AG08395 (cell line): Measurements from ENCODE around the gene APOM.

Experiments used
- DNase-seq: peaks from one replicate; pipeline ENCODE4 v3.0.0; 2012; ENCODE audit warnings: mixed read lengths, low spot score

The APOM gene

DNA sequence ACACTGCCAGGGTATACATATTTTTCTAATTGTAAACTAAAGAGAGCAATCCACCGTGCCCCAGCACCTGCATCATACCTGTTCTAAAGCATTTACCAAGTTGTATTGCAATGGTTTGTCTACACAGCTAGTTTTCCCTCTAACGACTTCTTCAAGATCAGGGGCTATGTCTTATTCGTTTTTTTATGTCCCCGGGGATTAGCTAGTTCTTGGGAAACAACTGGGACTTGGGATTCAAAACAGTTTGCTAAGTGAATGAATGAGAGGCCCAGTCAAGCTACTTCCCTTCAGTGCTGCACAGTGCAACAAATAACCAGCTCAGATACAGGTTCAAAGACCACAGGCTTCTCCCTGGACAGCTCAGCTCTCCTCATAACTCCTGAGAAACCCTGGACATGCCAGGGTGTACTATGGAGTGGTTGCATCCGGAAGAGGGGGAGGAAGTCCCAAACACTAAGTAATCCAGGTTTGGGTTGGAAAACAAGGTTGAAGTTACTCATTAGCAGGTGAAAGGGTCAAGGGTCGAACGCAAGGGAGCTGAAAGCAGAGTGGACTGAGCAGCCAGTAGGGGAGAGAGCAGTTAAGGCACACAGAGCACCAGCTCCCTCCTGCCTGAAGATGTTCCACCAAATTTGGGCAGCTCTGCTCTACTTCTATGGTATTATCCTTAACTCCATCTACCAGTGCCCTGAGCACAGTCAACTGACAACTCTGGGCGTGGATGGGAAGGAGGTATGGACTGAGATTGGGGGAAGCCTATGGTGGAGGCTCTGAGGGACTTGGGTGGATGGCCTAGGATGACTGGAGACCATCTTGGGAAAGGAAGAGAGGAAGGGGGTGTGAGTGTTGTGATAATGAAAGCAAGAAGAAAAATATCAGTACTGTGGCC is at the start of gene APOM:
APOM (plus strand) TSS at position 546 of the 889 bp plus-strand sequence; CDS start at position 619, 73 bp downstream.
- no peak for DNase-seq

DNA sequence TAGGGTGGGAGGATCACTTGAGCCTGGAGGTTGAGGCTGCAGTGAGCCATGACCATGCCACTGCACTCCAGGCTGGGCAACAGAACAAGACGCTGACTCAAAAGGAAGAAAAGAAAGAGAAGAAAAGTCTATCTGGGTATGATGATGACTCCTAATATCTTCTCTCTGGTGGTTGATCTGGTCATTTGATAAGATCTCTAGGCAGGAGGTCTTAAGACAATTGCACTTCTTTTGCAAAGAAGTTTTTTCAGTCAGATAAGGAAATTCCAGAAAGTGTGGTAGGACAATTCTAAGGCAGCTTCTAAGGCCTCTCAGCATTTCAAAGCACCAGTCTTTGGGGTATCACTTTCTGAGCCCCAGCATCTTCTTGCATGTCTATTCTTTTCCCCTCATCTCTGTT is 48.4 kb upstream of the APOM start:
- DNase-seq, result no peak

DNA sequence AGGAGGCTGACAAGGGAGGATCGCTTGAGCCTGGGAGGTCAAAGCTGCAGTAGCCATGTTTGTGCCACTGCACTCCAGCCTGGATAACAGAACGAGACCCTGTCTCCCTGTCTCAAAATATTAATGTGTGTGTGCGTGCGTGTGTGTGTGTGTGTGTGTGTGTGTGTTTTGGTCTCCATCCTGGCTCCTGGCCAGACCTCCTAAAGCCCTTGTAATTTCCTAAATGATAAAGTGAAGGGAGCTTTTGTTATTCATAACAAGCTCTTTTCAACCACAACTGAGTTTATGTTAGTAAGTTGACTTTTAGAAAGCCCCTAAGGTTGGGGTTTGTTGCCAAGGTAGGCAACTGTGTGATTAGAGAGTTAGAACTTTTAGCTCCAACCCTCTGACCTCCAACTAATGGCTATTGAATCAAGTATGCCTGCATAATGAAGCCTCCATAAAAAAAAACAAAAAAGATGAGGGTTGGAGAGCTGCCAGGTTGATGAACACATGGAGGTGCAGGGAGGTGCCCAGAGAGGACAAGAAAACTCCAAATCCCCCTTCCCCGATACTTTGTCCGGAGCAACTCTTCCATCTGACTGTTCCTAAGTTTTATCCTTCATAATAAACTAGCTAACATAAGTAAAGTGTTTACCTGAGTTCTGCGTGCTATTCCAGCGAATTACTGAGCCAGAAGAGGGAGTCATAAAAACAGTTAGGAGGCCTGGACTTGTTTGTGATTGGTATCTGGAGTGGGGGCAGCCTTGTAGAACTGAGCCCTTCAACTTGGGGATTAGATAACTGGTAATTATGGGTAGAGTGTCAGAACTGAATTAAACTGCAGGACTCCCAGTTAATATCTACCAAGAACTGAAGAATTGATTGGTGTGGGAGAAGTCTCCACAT is 45.9 kb upstream of the APOM start:
- no peak for DNase-seq

DNA sequence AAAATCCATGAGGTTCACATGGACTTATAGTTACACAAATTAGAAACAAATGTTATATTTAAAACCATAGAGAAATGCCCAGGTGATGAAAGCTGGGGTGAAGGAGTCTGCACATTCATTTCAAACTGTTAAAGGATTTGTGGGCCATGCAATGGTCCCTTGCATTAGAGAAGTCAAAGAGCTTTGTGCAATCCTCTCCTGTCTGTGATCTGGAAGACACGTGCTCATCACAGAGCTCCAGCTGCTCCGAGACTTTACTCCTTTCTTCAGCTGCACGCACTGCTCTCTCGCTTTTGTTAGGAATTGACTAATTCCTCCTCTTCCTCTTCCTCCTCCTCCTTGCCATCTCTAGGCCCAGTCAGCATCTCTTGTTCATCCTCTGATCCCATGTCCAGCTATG is 44.7 kb upstream of the APOM start:
- DNase-seq, result no peak

DNA sequence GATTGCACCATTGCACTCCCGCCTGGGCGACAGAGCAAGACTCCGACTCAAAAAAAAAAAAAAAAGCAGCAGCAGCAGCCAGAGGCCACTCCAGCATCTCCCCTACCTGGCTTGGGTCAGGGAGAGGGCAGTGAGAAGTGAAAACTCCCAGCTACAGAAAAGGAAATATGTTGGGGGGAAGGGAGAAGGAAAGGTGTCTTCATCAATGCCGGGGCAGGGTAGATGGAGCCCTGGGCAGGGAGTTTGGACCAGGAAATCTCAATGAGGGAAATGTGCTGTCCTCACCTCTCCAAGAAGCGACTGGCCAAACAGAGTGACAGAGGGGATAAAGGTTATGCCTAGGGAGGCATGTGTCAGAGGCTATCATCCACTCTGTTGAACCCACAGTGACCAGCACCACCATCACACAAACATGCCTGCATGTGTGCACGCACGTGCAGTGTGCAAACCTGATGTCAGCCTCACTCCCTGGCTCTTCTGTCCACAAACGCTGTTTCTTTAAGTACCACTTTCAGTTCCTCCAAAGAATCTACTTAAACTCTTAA is 41.5 kb upstream of the APOM start:
- DNase-seq, result no peak

DNA sequence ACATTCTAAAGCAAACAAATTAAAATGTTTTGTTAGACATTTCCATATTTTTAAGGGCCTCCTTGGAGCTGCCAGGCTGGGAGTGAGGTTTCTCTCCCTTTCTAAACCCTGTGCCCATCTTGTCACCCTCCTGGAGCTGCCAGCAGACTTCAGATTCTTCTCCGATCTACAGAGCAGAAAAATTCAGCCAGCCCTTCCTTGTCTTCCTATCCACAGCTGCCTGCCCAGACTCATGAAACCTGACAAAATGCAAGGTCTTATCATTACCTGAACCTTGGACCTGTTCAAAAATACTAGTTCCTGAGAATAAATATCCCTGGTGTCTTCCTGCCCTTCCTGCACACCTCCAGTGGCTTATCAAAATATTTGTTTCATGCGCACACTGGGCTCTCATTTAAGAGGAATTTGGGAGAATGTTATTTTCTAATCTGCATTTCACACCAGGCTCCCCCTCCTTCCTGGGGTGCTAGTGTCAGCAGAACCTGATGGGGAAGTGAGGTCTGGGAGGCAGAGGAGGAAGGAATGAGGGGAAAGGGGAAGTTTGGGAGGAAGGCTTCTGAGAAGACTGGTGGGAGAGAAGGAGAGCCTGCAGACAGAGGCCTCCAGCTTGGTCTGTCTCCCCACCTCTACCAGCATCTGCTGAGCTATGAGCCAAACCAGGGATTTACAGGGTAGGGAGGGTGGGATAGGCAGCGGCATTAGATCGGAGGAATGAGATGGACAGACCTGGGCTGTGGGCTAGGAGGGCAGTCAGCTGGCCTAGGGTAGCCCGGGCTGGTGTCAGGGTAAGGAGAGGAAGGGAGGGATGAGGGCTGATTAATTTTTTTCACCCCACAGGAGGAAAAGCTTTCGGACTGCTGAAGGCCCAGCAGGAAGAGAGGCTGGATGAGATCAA is 40.8 kb upstream of the APOM start, which contains the start of gene AIF1:
AIF1 (plus strand) TSS at position 551 of the 895 bp plus-strand sequence; CDS start at position 647, 96 bp downstream.
- no peak for DNase-seq

DNA sequence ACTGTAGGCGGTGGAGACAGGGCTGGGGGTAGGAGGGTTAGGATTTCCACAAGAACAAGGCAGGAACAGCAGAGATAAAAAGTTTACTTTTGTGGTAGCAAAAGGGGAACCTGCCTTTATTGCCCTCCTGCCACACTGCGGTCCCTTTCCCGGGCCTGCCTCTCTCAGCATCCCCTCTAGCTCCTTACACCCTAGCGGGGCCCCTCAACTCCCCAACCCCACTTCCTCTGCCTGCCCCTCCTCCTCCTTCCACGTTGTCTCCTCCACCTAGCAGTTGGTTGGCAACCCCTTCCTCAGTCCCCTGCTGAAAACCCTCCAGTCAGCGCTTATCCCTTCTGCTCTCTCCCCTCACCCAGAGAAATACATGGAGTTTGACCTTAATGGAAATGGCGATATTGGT is 39.9 kb upstream of the APOM start:
- no peak for DNase-seq

DNA sequence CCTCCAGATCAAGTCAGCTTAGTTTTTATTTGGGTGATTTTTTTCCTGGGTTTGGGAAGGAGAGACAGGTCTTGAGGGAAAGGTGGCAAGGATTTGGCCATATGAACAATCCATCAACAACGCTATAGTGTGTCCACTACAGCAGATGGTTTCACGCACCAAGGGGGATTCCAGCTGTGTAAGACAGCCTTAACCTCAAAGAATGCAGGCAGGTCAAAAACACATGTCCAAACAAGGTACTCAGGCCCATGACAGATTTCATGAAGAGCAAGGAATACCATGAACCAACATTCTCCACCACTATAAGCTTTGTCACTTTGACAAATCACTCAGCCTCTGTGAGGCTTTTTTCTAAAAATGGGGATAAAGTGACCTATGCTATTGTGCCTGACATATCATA is 38.7 kb upstream of the APOM start:
- no peak for DNase-seq

DNA sequence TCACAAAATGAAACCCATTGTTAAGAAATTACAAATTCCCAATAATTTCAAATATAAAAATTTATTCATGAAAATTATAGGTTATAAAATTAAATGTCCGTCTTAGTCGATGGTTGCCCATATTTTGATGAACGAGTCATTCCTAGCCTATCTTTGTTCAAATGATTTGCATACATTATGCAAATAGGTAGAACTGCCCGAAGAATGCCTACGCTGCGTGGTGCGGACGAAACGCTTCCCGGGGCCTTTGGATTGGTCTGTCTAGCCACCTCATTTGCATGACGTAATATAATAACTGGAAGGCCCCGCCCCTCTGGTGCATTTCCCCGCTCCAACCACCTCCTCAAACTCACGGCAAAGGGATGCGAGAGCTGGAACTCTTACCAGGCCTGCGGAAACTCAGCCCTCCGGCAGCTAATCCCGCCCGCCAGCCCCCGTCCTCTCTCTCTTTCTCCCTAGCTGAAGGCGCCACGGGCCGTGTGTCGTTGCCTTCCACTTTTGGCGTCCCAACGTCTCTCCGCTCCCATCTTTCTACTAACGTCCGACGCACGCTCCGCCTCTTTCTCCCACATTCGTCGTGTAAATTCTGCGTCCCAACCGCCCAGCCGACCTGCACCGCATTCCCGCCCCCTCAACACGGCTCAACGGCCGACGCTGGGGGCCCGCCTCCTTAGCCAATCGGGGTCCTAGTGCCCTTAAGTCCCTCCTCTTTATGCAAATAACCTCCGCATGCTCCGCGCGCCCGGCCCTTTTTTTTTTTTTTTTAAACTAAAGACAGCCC is 35.7 kb upstream of the APOM start:
- peak; percentile 99 for DNase-seq

DNA sequence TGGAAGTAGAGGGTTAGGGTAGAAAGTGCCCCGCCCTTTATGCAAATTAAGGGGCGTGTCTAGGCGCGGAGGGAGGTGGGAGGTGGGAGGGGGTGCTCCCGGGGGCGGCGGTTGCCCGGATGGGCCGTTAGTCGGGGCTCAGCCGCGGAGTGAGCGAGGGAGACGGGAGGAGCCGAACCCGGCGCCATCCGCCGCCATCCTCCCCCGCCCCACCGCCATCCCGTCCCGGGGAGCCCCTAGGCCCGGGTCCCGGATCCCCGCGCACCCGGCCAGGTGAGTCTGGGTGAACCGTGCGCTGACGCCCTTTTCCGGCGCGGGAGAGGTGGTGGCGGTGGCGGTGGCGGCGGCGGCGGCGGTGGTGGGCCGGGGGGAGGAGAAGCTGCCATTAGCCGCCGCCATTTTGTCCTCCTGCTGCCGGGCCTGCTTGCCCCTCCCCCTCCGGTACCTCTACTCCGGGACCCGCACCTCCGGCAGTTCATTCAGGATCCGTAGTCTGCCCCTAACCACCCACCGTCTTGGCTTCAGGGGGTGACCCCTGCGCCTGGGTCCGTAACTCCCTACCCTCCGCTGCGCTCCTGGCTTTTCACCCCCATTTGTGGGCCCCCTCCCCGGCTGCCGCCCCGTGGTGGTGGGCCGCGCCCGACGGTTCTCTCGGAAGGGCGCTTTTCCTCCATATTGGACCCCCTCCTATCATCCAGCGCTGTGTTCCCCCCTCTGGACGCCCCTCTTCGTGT is 34.9 kb upstream of the APOM start, which contains the start of gene PRRC2A:
PRRC2A (plus strand) TSS at position 130 of the 734 bp plus-strand sequence. CDS start 2,075 bp downstream, outside the sequence.
- peak; percentile 70 for DNase-seq

DNA sequence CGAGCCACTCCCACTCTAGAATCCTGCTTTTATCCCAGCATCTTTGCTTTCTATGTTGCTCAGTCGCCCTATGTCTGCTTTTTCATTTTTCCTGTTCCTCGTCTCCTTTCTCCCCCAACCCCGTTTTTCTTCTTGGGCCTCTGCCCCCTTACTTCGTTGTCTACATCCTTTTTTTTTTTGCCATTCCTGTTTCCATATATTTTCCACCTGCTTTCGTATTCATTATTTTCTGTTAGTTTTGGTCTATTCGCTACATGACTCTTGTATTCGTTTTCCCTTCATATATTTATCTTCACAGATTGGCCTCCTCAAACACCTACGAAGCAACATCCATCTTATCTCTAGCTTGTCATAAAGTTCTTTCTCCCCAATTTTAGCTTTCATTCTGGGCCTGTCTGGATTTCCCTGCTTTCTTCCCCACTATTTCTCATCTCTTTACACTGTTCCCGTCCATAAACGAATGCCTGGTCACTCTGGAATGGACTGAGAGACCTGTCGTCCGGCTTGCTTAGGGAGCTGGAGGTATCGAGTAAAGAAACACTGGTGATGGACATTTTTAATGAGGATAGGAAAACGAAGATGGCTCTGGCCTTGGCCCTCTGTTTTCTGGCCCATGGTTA is 34.3 kb upstream of the APOM start:
- DNase-seq, result no peak

DNA sequence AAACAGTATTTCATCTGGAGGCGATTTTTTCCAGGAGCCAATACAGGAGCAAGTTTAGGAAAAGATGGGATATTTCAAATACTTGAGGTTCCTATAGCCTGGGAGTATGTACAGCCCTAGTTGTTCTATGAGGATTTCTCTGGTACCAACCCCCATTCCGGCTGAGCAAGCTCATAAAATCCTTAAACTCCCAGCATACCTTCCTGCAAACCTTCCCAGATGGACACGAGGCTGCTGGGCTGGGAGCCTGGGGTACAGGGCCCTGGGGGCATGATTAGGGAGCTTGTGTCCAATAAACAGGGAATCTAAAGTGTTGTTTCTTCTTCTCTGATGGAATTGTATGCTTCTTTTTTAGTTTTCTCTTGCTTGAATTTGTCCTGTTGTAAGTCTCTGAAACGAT is 33.7 kb upstream of the APOM start:
- DNase-seq, result peak; percentile 18

DNA sequence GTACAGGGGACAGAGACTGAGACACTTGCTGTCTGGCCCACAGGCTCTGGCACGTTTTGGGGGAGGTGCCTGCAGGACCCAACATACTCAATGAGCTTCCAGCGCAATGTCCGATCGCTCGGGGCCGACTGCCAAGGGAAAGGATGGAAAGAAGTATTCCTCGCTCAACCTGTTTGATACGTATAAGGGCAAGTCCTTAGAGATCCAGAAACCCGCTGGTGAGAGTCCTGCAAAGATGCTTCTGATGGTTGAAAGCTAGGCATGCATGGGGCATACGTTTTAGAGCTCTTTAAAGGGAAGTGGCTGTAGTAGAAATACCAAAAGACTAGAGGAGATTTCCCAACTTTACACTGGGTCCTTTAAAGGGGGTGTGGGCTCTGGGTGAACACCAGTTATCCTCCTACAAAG is 33.0 kb upstream of the APOM start:
- DNase-seq, result no peak

DNA sequence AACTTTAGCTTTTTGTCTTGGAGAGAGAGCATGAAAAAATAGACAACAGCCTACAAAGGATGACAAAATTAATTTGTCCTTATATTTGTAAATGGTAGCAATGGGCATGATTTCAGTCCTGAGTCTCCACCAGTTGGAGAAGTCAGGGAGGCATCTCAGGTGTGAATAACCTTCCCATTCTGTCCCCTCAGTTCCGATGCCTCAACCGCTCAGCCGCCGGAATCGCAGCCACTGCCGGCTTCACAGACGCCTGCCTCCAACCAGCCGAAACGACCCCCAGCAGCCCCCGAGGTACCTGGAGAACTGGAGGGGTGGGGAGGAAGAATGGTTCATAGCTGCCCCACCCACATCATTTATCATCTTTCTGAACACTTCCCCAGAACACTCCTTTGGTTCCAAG is 31.6 kb upstream of the APOM start:
- DNase-seq, result no peak

DNA sequence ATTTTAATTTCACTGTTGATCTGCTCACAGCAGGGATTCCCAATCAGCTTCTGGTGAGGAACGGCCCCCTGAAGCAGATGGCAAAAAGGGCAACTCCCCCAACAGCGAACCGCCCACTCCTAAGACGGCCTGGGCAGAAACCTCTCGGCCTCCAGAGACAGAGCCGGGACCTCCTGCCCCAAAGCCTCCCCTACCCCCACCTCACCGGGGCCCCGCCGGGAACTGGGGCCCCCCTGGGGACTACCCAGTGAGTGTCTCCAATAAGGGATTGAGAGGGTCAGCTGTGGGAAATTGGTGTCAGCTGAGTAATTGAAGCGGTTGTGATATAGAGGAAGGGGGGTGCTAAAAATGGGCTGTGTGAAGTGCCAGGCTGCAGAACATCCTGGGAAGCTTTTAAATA is 28.7 kb upstream of the APOM start:
- DNase-seq, result no peak

DNA sequence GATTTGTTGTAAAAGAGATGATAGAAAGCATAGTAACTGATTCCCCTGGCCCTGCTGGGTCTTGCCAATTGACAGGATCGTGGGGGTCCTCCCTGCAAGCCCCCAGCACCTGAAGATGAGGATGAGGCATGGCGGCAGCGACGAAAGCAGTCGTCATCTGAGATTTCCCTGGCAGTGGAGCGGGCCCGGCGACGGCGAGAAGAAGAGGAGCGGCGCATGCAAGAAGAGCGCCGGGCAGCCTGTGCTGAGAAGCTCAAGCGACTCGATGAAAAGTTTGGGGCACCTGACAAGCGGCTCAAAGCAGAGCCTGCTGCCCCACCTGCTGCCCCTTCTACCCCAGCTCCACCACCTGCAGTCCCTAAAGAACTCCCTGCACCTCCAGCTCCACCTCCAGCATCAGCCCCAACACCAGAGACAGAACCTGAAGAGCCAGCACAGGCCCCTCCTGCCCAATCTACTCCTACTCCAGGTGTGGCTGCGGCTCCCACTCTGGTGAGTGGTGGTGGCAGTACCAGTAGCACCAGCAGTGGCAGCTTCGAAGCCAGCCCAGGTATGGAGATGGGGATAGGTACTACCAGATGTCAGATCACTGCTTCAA is 27.9 kb upstream of the APOM start:
- DNase-seq, result no peak

DNA sequence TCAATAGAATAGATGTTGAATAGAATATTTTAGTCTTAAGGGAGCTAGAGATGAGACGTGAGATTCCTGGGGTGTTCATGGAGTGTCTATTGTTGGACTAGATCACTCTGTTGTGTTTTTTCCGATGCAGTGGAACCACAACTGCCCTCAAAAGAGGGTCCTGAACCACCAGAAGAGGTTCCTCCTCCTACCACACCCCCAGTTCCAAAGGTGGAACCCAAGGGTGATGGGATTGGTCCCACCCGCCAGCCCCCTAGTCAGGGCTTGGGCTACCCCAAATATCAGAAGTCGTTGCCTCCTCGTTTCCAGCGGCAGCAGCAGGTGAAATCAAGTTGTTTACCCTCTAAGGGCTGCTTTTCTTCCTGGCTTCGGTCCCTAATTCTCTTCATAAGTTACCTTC is 26.7 kb upstream of the APOM start:
- DNase-seq, result no peak

DNA sequence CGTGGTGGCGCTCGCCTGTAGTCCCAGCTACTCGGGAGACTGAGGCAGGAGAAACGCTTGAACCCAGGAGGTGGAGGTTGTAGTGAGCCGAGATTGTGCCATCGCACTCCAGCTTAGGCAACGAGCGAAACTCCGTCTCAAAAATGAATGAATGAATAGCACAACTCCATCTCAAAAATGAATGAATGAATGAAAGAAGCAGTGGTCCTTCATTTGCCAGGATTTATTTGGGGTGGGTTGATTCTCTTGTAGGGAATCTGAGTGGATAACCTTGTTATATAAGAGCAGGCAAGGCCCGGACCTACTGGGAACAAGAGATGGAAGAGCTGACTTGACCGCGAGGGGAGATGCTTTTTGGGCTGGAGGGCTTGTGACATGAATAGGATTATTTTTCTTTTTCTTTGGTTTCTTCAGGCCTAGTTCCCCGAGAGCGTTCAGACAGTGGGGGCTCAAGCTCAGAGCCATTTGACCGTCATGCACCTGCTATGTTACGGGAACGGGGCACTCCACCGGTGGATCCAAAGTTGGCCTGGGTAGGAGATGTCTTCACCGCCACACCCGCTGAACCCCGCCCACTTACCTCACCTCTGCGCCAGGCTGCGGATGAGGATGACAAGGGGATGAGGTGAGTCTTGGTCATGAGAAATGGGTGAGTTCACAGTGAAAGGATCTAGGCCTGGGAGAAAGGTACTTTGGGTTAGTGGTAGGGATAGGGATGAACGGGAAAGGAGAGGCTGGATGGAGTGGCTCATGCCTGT is 25.3 kb upstream of the APOM start:
- DNase-seq, result no peak
